ENCODE measurements around the gene GMPR2. TPM values are rescaled to one million over a fixed set of nuclear protein-coding genes. Genes with fewer than 3 reads are reported as not detected.

The GMPR2 gene
- total RNA-seq, 1 experiment from 2014 or later: 98.2 TPM

GRCh38 chr14:24251880-24252288 is 19.2 kb downstream of the GMPR2 start:
- no peak for DNase-seq (ENCODE audit: low spot score)

- DNase-seq (ENCODE audit: low spot score): no peak
Observed at GRCh38 chr14:24252289-24253124, 19.8 kb downstream of the GMPR2 start.

- no peak for DNase-seq (ENCODE audit: low spot score)
Observed at GRCh38 chr14:24253936-24254335, 21.2 kb downstream of the GMPR2 start.

GRCh38 chr14:24254630-24255392 is 22.1 kb downstream of the GMPR2 start:
- DNase-seq (ENCODE audit: low spot score): no peak

GRCh38 chr14:24255438-24255837 is 22.7 kb downstream of the GMPR2 start:
- no peak for DNase-seq (ENCODE audit: low spot score)

- DNase-seq (ENCODE audit: low spot score): no peak
Observed at GRCh38 chr14:24255931-24256711, 23.4 kb downstream of the GMPR2 start.

- no peak for DNase-seq (ENCODE audit: low spot score)
Observed at GRCh38 chr14:24256960-24257359, 24.2 kb downstream of the GMPR2 start.

GRCh38 chr14:24258119-24258518 is 25.4 kb downstream of the GMPR2 start:
- DNase-seq (ENCODE audit: low spot score): no peak

- no peak for DNase-seq (ENCODE audit: low spot score)
Observed at GRCh38 chr14:24258548-24259265, 26.0 kb downstream of the GMPR2 start.

GRCh38 chr14:24259282-24260025 is 26.7 kb downstream of the GMPR2 start:
- no peak for DNase-seq (ENCODE audit: low spot score)

GRCh38 chr14:24260026-24260779 is 27.5 kb downstream of the GMPR2 start:
- no peak for DNase-seq (ENCODE audit: low spot score)

- no peak for DNase-seq (ENCODE audit: low spot score)
Observed at GRCh38 chr14:24260780-24261157, 28.0 kb downstream of the GMPR2 start.

GRCh38 chr14:24261256-24261968 is 28.7 kb downstream of the GMPR2 start:
- no peak for DNase-seq (ENCODE audit: low spot score)

GRCh38 chr14:24261969-24262327 is 29.2 kb downstream of the GMPR2 start:
- DNase-seq (ENCODE audit: low spot score): no peak

- DNase-seq (ENCODE audit: low spot score): no peak
Observed at GRCh38 chr14:24262821-24263733, 30.3 kb downstream of the GMPR2 start, which contains the start of gene TGM1. Gene TGM1, minus strand, starts transcription at chr14:24263177. Its CDS starts 825 bp downstream, at chr14:24262352.

GRCh38 chr14:24263848-24264247 is 31.1 kb downstream of the GMPR2 start:
- no peak for DNase-seq (ENCODE audit: low spot score)

GRCh38 chr14:24264298-24264697 is 31.6 kb downstream of the GMPR2 start:
- DNase-seq (ENCODE audit: low spot score): no peak
